ENCODE data around the gene SPOP. TPM values are rescaled to one million over a fixed set of nuclear protein-coding genes. Genes with fewer than 3 reads are reported as not detected.

The SPOP gene
- total RNA-seq, 1 donor from 2014 or later: 189 TPM

GRCh38 chr17:49588726-49589576 lies 88.9 kb downstream of the SPOP start:
- peaks cover 8 to 25% of the 10 kb centered on the region in 2 donors for H3K36me3 ChIP-seq
- no peak overlapping the region for H3K4me3 ChIP-seq
- no peaks in the 10 kb centered on the region for H3K9me3 ChIP-seq
- no peaks in the 10 kb centered on the region for H3K27me3 ChIP-seq
- H3K27ac ChIP-seq: peak overlapping the region; percentile 64 to 85
- no peak for TF ChIP-seq CTCF (IDR thresholded peaks at IDR 0.05)
- intact Hi-C loops (cut with DNase I): no loop called here
- peak in 1 of 2 donors; percentile 80 for DNase-seq (ENCODE audit: low spot score in 2 of 2)
- H3K4me1 ChIP-seq: peaks cover 0 to 18% of the 10 kb centered on the region in 2 donors

DNA sequence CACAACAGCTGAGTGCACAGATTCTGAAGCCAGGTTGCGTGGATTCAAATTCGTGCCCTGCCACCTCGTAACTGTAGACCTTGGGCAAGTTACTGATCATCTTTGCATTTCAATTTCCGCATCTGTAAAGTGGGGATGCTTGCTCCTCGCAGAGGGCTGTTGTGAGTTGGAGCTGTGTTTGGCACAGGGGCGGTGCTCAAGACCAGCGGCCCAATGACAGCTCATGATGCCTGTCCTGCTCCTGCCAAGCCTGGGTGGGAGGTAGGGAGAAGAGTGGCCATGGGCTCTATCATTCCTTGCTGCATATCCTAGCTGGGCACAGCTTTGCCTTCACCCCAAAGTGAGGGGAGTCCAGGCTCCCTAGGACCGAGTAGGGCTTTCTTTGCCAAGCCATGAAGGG lies 89.6 kb downstream of the SPOP start:
- intact Hi-C loops (cut with DNase I): no loop called here
- H3K36me3 ChIP-seq: peaks cover 4 to 18% of the 10 kb centered on the region in 2 donors
- H3K4me1 ChIP-seq: peaks cover 0 to 23% of the 10 kb centered on the region in 2 donors
- peak overlapping the region; percentile 64 to 85 for H3K27ac ChIP-seq
- peak in 1 of 2 donors; percentile 62 for DNase-seq (ENCODE audit: low spot score in 2 of 2)
- H3K4me3 ChIP-seq: no peak overlapping the region
- no peaks in the 10 kb centered on the region for H3K27me3 ChIP-seq
- no peak for TF ChIP-seq CTCF (IDR thresholded peaks at IDR 0.05)
- H3K9me3 ChIP-seq: no peaks in the 10 kb centered on the region

GRCh38 chr17:49587366-49588073 lies 90.4 kb downstream of the SPOP start:
- intact Hi-C loops (cut with DNase I): no loop called here
- no peak overlapping the region for H3K4me3 ChIP-seq
- peaks cover 0 to 12% of the 10 kb centered on the region in 2 donors for H3K36me3 ChIP-seq
- H3K4me1 ChIP-seq: peaks cover 3 to 29% of the 10 kb centered on the region in 2 donors
- peak in 1 of 2 donors; percentile 59 for DNase-seq (ENCODE audit: low spot score in 2 of 2)
- peak overlapping the region; percentile 64 to 85 for H3K27ac ChIP-seq
- no peak for TF ChIP-seq CTCF (IDR thresholded peaks at IDR 0.05)
- no peaks in the 10 kb centered on the region for H3K27me3 ChIP-seq
- H3K9me3 ChIP-seq: no peaks in the 10 kb centered on the region

DNA sequence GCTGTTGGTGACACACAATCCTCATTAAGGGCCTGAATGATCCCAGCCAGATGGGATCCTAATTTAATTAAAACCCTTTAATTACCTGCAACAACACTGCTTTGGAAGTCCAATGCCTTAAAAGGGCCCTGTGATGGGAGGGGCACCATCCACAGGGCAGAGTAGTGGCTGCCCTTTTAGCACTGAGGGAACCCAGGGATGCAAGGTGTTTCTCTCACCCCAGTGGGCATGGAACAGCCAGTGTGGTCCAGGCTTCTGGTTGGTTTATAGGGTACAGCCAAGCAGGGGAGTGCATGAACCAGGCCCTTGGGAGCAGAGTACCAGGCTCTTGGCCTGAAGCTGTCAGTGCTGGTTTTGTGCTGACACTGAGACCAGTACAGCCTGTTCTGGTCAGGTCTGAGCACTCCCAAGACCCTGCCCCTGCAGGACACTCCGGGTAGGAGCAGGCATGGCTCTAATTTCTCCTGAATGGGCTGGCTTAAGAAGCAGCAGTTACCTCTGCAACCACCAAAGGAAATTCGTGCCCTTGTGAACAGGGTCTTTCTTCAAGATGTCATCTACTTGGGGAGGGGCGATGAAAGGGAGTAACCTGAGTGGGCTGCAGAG lies 92.4 kb downstream of the SPOP start:
- Histone ChIP-seq H3K27me3 (no peaks in the 10 kb centered on the region), H3K9me3 (no peaks in the 10 kb centered on the region), H3K4me1 (peaks cover 3 to 34% of the 10 kb centered on the region in 2 donors), H3K27ac (peak overlapping the region; percentile 39 to 48), H3K36me3 (peaks cover 0 to 14% of the 10 kb centered on the region in 2 donors), H3K4me3 (no peak overlapping the region)
- intact Hi-C loops (cut with DNase I): no loop called here
- TF ChIP-seq CTCF (IDR thresholded peaks at IDR 0.05): peak in 1 of 3 experiments; percentile 16
- DNase-seq (ENCODE audit: low spot score in 2 of 2): no peak

DNA sequence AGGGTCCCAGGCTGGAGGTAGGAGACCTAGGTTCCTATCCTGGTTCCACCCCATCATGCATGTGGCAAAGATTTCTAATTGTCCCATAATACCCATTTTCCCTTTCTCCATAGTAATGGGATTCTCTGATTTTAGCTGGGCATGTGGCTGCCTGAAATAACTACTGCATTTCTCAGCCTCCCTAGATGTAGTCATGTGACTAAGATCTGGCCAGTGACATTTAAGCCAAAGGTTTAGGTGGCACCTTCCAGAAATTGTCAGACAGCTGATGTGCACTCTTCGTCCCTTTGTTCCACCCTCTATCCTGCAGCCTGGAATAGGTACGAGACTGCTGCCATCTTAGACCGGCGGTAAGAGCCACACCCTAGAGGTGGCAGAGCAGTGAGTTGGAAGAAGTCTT lies 94.0 kb downstream of the SPOP start:
- peak in 1 of 2 donors; percentile 54 for DNase-seq (ENCODE audit: low spot score in 2 of 2)
- peaks cover 3 to 43% of the 10 kb centered on the region in 2 donors for H3K4me1 ChIP-seq
- H3K27ac ChIP-seq: peak overlapping the region; percentile 93 to 95
- no peak overlapping the region for H3K4me3 ChIP-seq
- no peak for TF ChIP-seq CTCF (IDR thresholded peaks at IDR 0.05)
- no peaks in the 10 kb centered on the region for H3K9me3 ChIP-seq
- peaks cover 13 to 20% of the 10 kb centered on the region in 2 donors for H3K36me3 ChIP-seq
- intact Hi-C loops (cut with DNase I): no loop called here
- H3K27me3 ChIP-seq: no peaks in the 10 kb centered on the region
